NT2/D1 (cell line): ENCODE data around the gene EBF4.

Experiments
- YY1 ChIP-seq: IDR thresholded peaks from 2 replicates; pipeline ENCODE4 v1.6.1; 2011; ENCODE audit not compliant: insufficient read length, insufficient read depth
- ZNF274 ChIP-seq: IDR thresholded peaks from 2 replicates; pipeline ENCODE4 v1.6.1; 2011; ENCODE audit warnings: mild to moderate bottlenecking, low read depth, low read length

DNA sequence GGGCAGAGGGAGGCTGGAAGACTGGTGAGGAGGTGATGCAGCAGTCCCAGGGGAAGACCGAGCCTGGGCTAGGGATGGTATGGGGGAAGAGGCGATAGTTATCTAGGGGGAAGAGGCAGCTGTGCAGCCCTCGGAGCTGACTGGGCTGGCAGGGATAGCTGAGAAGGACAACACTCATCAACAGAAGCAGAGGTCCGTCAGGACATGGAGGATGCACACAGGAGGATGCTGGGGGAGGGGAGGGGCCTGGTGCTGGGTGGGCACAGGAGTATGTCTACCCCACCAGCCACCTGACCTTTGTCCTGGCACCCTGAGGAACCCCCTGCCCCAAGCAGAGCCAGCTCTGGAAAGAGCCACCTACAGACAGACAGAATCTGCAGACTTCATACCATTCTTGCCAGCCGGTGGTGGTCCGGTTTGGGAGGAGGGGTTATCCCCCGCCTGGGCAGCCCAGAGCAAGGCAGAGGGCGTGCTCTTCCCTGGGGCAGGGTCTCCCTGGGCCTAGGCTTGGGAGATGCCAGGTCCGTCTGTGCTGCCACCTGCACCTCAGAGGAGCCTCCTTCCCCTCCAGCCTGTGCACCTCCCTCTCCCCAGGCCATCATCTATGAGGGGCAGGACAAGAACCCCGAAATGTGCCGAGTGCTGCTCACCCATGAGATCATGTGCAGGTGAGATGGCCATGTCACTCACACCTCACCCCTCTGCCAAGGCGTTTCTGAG lies 14.9 kb downstream of the EBF4 start:
- TF ChIP-seq ZNF274 (no peak), YY1 (no peak)
